ENCODE measurements around the gene ATG16L1.

Gene ATG16L1

DNA sequence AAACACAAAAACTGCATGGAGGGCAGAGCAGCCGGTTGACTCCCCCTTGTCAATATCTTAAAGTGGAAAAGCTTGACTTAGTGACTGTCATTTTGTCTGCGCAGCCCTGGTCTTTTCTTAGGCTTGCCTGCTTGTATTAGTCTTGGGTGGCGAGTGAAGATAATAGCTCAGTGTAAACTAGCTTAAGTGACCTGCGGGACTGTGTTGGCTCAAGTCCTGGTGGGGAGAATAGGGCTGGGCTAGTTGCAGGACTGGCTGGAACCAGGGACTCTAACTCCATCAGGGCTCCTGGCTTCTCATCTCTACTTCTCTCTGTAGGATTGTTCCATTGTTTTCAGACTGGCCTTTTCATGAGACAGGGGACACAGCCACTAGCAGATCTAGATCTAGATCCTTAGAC lies 8.1 kb upstream of the ATG16L1 start:
- Histone ChIP-seq H2AFZ (ENCODE audit: low read length) (no peak overlapping the region), H3F3A (ENCODE audit: insufficient read depth, low read length) (0 out of 2 replicates have a peak, but pooled peaks cover 4% of the 10 kb centered on the region), H3K9me2 (replicated peaks; ENCODE audit: insufficient read depth, low read length) (no peaks in the 10 kb centered on the region), H3K9ac (ENCODE audit: low read length) (no peak overlapping the region), H3K27me3 (replicated peaks; ENCODE audit: insufficient read depth, low read length) (no peaks in the 10 kb centered on the region), H3K27ac (ENCODE audit: low read length) (no peak overlapping the region), H3K4me3 (ENCODE audit: low read length) (no peak overlapping the region), H3K36me3 (replicated peaks; ENCODE audit: insufficient read depth, low read length) (no peaks in the 10 kb centered on the region), H3K79me2 (ENCODE audit: low read length) (no peaks in the 10 kb centered on the region), H3K4me2 (ENCODE audit: low read depth, low read length) (no peak overlapping the region), H3K4me1 (ENCODE audit: low read length) (peaks cover 4% of the 10 kb centered on the region), H3K9me3 (replicated peaks; ENCODE audit: insufficient read depth, low read length) (no peaks in the 10 kb centered on the region), H4K20me1 (ENCODE audit: insufficient read depth, low read length) (no peaks in the 10 kb centered on the region)
- TF ChIP-seq CTCF (IDR thresholded peaks at IDR 0.05; ENCODE audit: low read length) (no peak), EZH2 (optimal IDR thresholded peaks at IDR 0.05; ENCODE audit: low read depth, low read length) (no peak)
- DNase-seq, result no peak

GRCh38 chr2:233244818-233245217 lies 6.7 kb upstream of the ATG16L1 start:
- 0 out of 2 replicates have a peak, but pooled peaks cover 4% of the 10 kb centered on the region for H3F3A ChIP-seq (ENCODE audit: insufficient read depth, low read length)
- no peak overlapping the region for H3K4me3 ChIP-seq (ENCODE audit: low read length)
- H3K9me2 ChIP-seq (replicated peaks; ENCODE audit: insufficient read depth, low read length), result no peaks in the 10 kb centered on the region
- H3K9me3 ChIP-seq (replicated peaks; ENCODE audit: insufficient read depth, low read length), result no peaks in the 10 kb centered on the region
- H3K4me2 ChIP-seq (ENCODE audit: low read depth, low read length), result no peak overlapping the region
- no peak overlapping the region for H2AFZ ChIP-seq (ENCODE audit: low read length)
- no peak for DNase-seq
- H3K4me1 ChIP-seq (ENCODE audit: low read length), result peaks cover 4% of the 10 kb centered on the region
- no peak overlapping the region for H3K27ac ChIP-seq (ENCODE audit: low read length)
- no peaks in the 10 kb centered on the region for H3K36me3 ChIP-seq (replicated peaks; ENCODE audit: insufficient read depth, low read length)
- no peak overlapping the region for H3K9ac ChIP-seq (ENCODE audit: low read length)
- no peak for TF ChIP-seq EZH2 (optimal IDR thresholded peaks at IDR 0.05; ENCODE audit: low read depth, low read length)
- no peak for TF ChIP-seq EZH2phosphoT487 (IDR thresholded peaks at IDR 0.05; ENCODE audit: low read length)
- TF ChIP-seq CTCF (IDR thresholded peaks at IDR 0.05; ENCODE audit: low read length), result no peak
- no peaks in the 10 kb centered on the region for H4K20me1 ChIP-seq (ENCODE audit: insufficient read depth, low read length)
- H3K79me2 ChIP-seq (ENCODE audit: low read length), result no peaks in the 10 kb centered on the region
- H3K27me3 ChIP-seq (replicated peaks; ENCODE audit: insufficient read depth, low read length), result no peaks in the 10 kb centered on the region

- Histone ChIP-seq H3K27ac (ENCODE audit: low read length) (no peak overlapping the region), H3K4me1 (ENCODE audit: low read length) (peaks cover 4% of the 10 kb centered on the region), H2AFZ (ENCODE audit: low read length) (no peak overlapping the region), H4K20me1 (ENCODE audit: insufficient read depth, low read length) (no peaks in the 10 kb centered on the region), H3K27me3 (replicated peaks; ENCODE audit: insufficient read depth, low read length) (no peaks in the 10 kb centered on the region), H3K4me3 (ENCODE audit: low read length) (no peak overlapping the region), H3K9me2 (replicated peaks; ENCODE audit: insufficient read depth, low read length) (no peaks in the 10 kb centered on the region), H3K4me2 (ENCODE audit: low read depth, low read length) (no peak overlapping the region), H3K36me3 (replicated peaks; ENCODE audit: insufficient read depth, low read length) (no peaks in the 10 kb centered on the region), H3K79me2 (ENCODE audit: low read length) (no peaks in the 10 kb centered on the region), H3K9me3 (replicated peaks; ENCODE audit: insufficient read depth, low read length) (no peaks in the 10 kb centered on the region), H3F3A (ENCODE audit: insufficient read depth, low read length) (0 out of 2 replicates have a peak, but pooled peaks cover 4% of the 10 kb centered on the region), H3K9ac (ENCODE audit: low read length) (no peak overlapping the region)
- TF ChIP-seq EZH2phosphoT487 (IDR thresholded peaks at IDR 0.05; ENCODE audit: low read length), result no peak
- TF ChIP-seq EZH2 (optimal IDR thresholded peaks at IDR 0.05; ENCODE audit: low read depth, low read length), result no peak
- TF ChIP-seq CTCF (IDR thresholded peaks at IDR 0.05; ENCODE audit: low read length), result no peak
- DNase-seq, result no peak
These were observed 6.1 kb upstream of the ATG16L1 start for GRCh38 chr2:233245406-233245805.

Measured in MM.1S (cell line).